IMR-90 (cell line): ENCODE data around the gene ANKRD7. TPM values are rescaled to one million over a fixed set of nuclear protein-coding genes. Genes with fewer than 3 reads are reported as not detected.

Source experiments
- ATAC-seq: fragments of 200-7000 bp; cut with Tn5 transposase; 2 replicates; pipeline ENCODE4 v1.9.1; 2020; ENCODE audit warnings: low read depth, mild to moderate bottlenecking, moderate library complexity
- BruUV-seq: library from RNA; stranded (reverse); fragments of 400-500 nt; replicated peaks from 2 replicates; lab custom pipeline; 2021; lab: Mats Ljungman, UMichigan
- CTCF ChIA-PET: fragments of 300-600 bp; formaldehyde crosslinking; extraction: SDS; loops from one replicate; lab custom pipeline; 2021; ENCODE audit warnings: antibody characterized with exemption; lab: Yijun Ruan, JAX
- POLR2A ChIA-PET: fragments of 300-600 bp; sonication (Branson Sonifier 250); formaldehyde crosslinking; loops from one replicate; lab custom pipeline; 2022; ENCODE audit warnings: antibody characterized with exemption; ENCODE audit not compliant: unreplicated experiment; lab: Charles Lee
- DNase-seq: peaks from one replicate; pipeline ENCODE4 v3.0.0; 2013
- H2AFZ ChIP-seq: replicated peaks from 2 replicates; pipeline ENCODE3; 2013; ENCODE audit warnings: low read length, mild to moderate bottlenecking; ENCODE audit not compliant: poor library complexity
- H2AK5ac ChIP-seq: 2 replicates; pipeline ENCODE4 v1.6.1; 2013; ENCODE audit warnings: low read depth, low read length, inconsistent platforms
- H2AK9ac ChIP-seq: replicated peaks from 2 replicates; pipeline ENCODE3; 2013; ENCODE audit warnings: mild to moderate bottlenecking, low read depth, low read length, moderate library complexity; ENCODE audit not compliant: poor library complexity
- H2BK120ac ChIP-seq: 2 replicates; pipeline ENCODE4 v1.6.1; 2013; ENCODE audit warnings: low read depth, low read length, inconsistent platforms
- H2BK15ac ChIP-seq: 3 replicates; pipeline ENCODE4 v1.6.1; 2013; ENCODE audit warnings: low read depth, low read length, inconsistent platforms
- H2BK20ac ChIP-seq: 2 replicates; pipeline ENCODE4 v1.6.1; 2013; ENCODE audit warnings: low read depth, mild to moderate bottlenecking, inconsistent platforms, low read length, moderate library complexity
- H2BK5ac ChIP-seq: 2 replicates; pipeline ENCODE4 v1.6.1; 2013; ENCODE audit warnings: mild to moderate bottlenecking, low read depth, low read length, inconsistent platforms; ENCODE audit not compliant: poor library complexity, severe bottlenecking
- H3K14ac ChIP-seq: replicated peaks from 2 replicates; pipeline ENCODE4 v1.6.1; 2013; ENCODE audit warnings: low read depth, low read length, inconsistent platforms
- H3K18ac ChIP-seq: 2 replicates; pipeline ENCODE4 v1.6.1; 2013; ENCODE audit warnings: low read depth, low read length, control low read depth
- H3K23ac ChIP-seq: 2 replicates; pipeline ENCODE4 v1.6.1; 2013; ENCODE audit warnings: low read depth, low read length, inconsistent platforms
- H3K27ac ChIP-seq: 2 replicates; pipeline ENCODE4 v1.5.1; 2013; ENCODE audit warnings: mild to moderate bottlenecking, control low read depth, low read length; ENCODE audit not compliant: insufficient read depth
- H3K27me3 ChIP-seq: 2 replicates; pipeline ENCODE4 v1.6.1; 2013; ENCODE audit warnings: low read length; ENCODE audit not compliant: control insufficient read depth, insufficient read depth
- H3K36me3 ChIP-seq: 2 replicates; pipeline ENCODE4 v1.6.1; 2013; ENCODE audit warnings: low read length, mixed read lengths; ENCODE audit not compliant: control insufficient read depth, insufficient read depth
- H3K4ac ChIP-seq: 2 replicates; pipeline ENCODE4 v1.6.1; 2013; ENCODE audit warnings: low read depth, low read length, inconsistent platforms
- H3K4me1 ChIP-seq: 2 replicates; pipeline ENCODE4 v1.6.1; 2013; ENCODE audit warnings: low read length, mixed read lengths; ENCODE audit not compliant: control insufficient read depth, insufficient read depth
- H3K4me2 ChIP-seq: 2 replicates; pipeline ENCODE4 v1.6.1; 2013; ENCODE audit warnings: low read depth, mild to moderate bottlenecking, control low read depth, low read length, moderate library complexity
- H3K4me3 ChIP-seq: 2 replicates; pipeline ENCODE4 v1.5.1; 2013; ENCODE audit warnings: low read depth, mild to moderate bottlenecking, control low read depth, low read length, moderate library complexity; ENCODE audit not compliant: insufficient read depth
- H3K56ac ChIP-seq: 2 replicates; pipeline ENCODE4 v1.6.1; 2013; ENCODE audit warnings: low read length, inconsistent platforms; ENCODE audit not compliant: insufficient read depth; ENCODE audit errors: extremely low read depth
- H3K79me1 ChIP-seq, 2 experiments: 2 replicates each; pipeline ENCODE4 v1.6.1; 2013; ENCODE audit warnings: low read length in 2 of 2, inconsistent platforms in 1 of 2, low read depth in 1 of 2
- H3K9ac ChIP-seq: 2 replicates; pipeline ENCODE4 v1.6.1; 2013; ENCODE audit warnings: low read depth, low read length, control low read depth
- H3K9me1 ChIP-seq: 2 replicates; pipeline ENCODE4 v1.6.1; 2013; ENCODE audit warnings: low read length, inconsistent platforms; ENCODE audit not compliant: insufficient read depth
- H3K9me3 ChIP-seq: 2 replicates; pipeline ENCODE4 v1.6.1; 2013; ENCODE audit warnings: low read length; ENCODE audit not compliant: control insufficient read depth, insufficient read depth
- H4K20me1 ChIP-seq: 2 replicates; pipeline ENCODE4 v1.6.1; 2013; ENCODE audit warnings: low read length, inconsistent platforms; ENCODE audit not compliant: insufficient read depth
- H4K5ac ChIP-seq: 2 replicates; pipeline ENCODE4 v1.6.1; 2013; ENCODE audit warnings: mild to moderate bottlenecking, low read depth, low read length, control low read depth
- H4K8ac ChIP-seq, 2 experiments: 2 replicates each; pipeline ENCODE4 v1.6.1; 2013; ENCODE audit warnings: low read depth in 2 of 2, low read length in 2 of 2, control low read depth in 1 of 2, inconsistent platforms in 1 of 2
- H4K91ac ChIP-seq: 2 replicates; pipeline ENCODE4 v1.6.1; 2013; ENCODE audit warnings: low read depth, low read length, inconsistent platforms; ENCODE audit not compliant: insufficient read depth
- BHLHE40 ChIP-seq: fragments of 150-350 bp; IDR thresholded peaks from 2 replicates; pipeline ENCODE4 v1.6.1; 2016; ENCODE audit warnings: mild to moderate bottlenecking, low read depth, low read length
- CEBPB ChIP-seq: IDR thresholded peaks from 2 replicates; pipeline ENCODE4 v1.6.1; 2012; ENCODE audit warnings: low read depth, low read length, improper control_type of control experiment
- CHD1 ChIP-seq: IDR thresholded peaks from 2 replicates; pipeline ENCODE4 v1.6.1; 2012; ENCODE audit warnings: low read depth, low read length, improper control_type of control experiment
- FOS ChIP-seq: fragments of 150-350 bp; IDR thresholded peaks from 2 replicates; pipeline ENCODE4 v1.6.1; 2016; ENCODE audit warnings: low read depth, low read length
- MAFK ChIP-seq: IDR thresholded peaks from 2 replicates; pipeline ENCODE4 v1.6.1; 2012; ENCODE audit warnings: low read depth, low read length, improper control_type of control experiment
- MAZ ChIP-seq: IDR thresholded peaks from 2 replicates; pipeline ENCODE4 v1.6.1; 2012; ENCODE audit warnings: low read depth, mild to moderate bottlenecking, low read length, improper control_type of control experiment, moderate library complexity, borderline replicate concordance
- MXI1 ChIP-seq: IDR thresholded peaks from 2 replicates; pipeline ENCODE4 v1.6.1; 2012; ENCODE audit warnings: low read depth, mild to moderate bottlenecking, low read length, moderate library complexity, borderline replicate concordance
- NFE2L2 ChIP-seq: fragments of 150-350 bp; IDR thresholded peaks from 2 replicates; pipeline ENCODE4 v1.6.1; 2016; ENCODE audit warnings: low read depth, mild to moderate bottlenecking, low read length
- POLR2A ChIP-seq: IDR thresholded peaks from 2 replicates; pipeline ENCODE4 v1.6.1; 2012; ENCODE audit warnings: mild to moderate bottlenecking, low read depth, low read length
- RAD21 ChIP-seq: IDR thresholded peaks from 2 replicates; pipeline ENCODE4 v1.6.1; 2012; ENCODE audit warnings: low read length, improper control_type of control experiment
- RCOR1 ChIP-seq: IDR thresholded peaks from 2 replicates; pipeline ENCODE4 v1.6.1; 2012; ENCODE audit warnings: mild to moderate bottlenecking, low read length, improper control_type of control experiment; ENCODE audit not compliant: insufficient replicate concordance
- RFX5 ChIP-seq: IDR thresholded peaks from 2 replicates; pipeline ENCODE4 v1.8.0; 2012; ENCODE audit warnings: low read depth, mild to moderate bottlenecking, low read length, moderate library complexity
- SMC3 ChIP-seq: fragments of 150-350 bp; IDR thresholded peaks from 2 replicates; pipeline ENCODE4 v1.6.1; 2016; ENCODE audit warnings: low read depth, mild to moderate bottlenecking, antibody characterized with exemption, low read length, moderate library complexity
- USF2 ChIP-seq: fragments of 150-350 bp; IDR thresholded peaks from 2 replicates; pipeline ENCODE4 v1.6.1; 2017; ENCODE audit warnings: mild to moderate bottlenecking, antibody characterized with exemption, low read length, low read depth
- WGBS, 2 experiments: methylation state at CpG; one replicate each; pipeline versions ENCODE4 v1.1.5 to v1.1.7; 2013; ENCODE audit warnings: missing lambda C conversion rate in 2 of 2; ENCODE audit not compliant: insufficient read length in 1 of 2; ENCODE audit errors: extremely low coverage in 2 of 2; 5-methylcytosine and 5-hydroxymethylcytosine counted together
- dilution Hi-C: fragments of 300-500 bp; cut with HindIII; formaldehyde crosslinking; loops from one replicate; pipeline ENCODE4 v1.14.3; 2018; ENCODE audit warnings: low sequenced_read_pairs; ENCODE audit not compliant: unreplicated experiment
- in situ Hi-C: fragments of 300-500 bp; cut with MboI; formaldehyde crosslinking; loops from 3 replicates; pipeline ENCODE4 v1.14.3; 2019; ENCODE audit warnings: low sequenced_read_pairs, inconsistent platforms, mixed read lengths
- intact Hi-C: fragments of 100-400 bp; cut with micrococcal nuclease; formaldehyde crosslinking; loops from 2 replicates; pipeline ENCODE4 v1.10.0; 2022
- polyA plus RNA-seq, 3 experiments: library from polyadenylated mRNA; depleted of rRNA; stranded (reverse); fragments of >200 nt; gene quantifications; 2 replicates each; pipeline ENCODE4 v1.2.3, GENCODE V29; 2012; ENCODE audit warnings: low replicate concordance in 1 of 3
- total RNA-seq: library from RNA; depleted of rRNA; stranded (reverse); fragments of >200 nt; gene quantifications from 2 replicates; pipeline ENCODE4 v1.2.3, GENCODE V29; 2012
- TF ChIP-seq, protein P1 (sequence below): conservative IDR thresholded peaks from 2 replicates; pipeline ENCODE4 v1.5.1; 2012; ENCODE audit warnings: mild to moderate bottlenecking, low read depth, low read length, improper control_type of control experiment
- TF ChIP-seq, protein P2 (sequence below): fragments of 150-350 bp; IDR thresholded peaks from 2 replicates; pipeline ENCODE4 v1.6.1; 2016; ENCODE audit warnings: low read depth, mild to moderate bottlenecking, low read length, moderate library complexity, borderline replicate concordance

Gene ANKRD7
- total and polyA plus RNA-seq, 2 of the 4 experiments (the other 2 are of a cell fraction), result 0.17 to 0.18 TPM

DNA sequence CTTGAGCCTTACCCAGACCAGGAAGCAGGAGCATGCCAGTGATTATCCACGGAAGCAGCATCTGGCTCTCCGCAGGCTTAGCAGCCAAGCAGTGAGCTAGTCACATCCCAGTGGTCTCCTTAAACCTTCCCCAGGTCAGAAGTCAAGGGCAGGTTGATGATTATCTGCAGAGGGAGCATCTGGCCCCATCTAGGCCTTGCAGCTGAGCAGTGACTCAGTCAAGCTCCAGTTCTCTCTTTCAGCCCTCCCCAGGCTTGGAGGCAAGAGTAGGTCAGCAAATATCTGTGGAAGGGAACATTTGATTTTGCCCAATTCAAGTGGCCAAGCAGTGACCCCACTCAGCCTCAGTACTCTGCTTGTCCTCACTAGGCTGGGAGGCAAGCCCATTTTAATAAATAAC, 61.6 kb downstream of the ANKRD7 start:
- DNase-seq, result no peak
- intact Hi-C loops (no loop called here), dilution Hi-C loops (no loop called here), in situ Hi-C loops (no loop called here)
- Histone ChIP-seq H3K79me1 (no peaks in the 10 kb centered on the region), H4K5ac (no peak overlapping the region), H3K9me1 (no peaks in the 10 kb centered on the region), H4K20me1 (no peaks in the 10 kb centered on the region), H3K4me3 (no peak overlapping the region), H3K14ac (no peak overlapping the region), H2BK5ac (no peak overlapping the region), H3K27me3 (no peaks in the 10 kb centered on the region), H3K4me1 (no peaks in the 10 kb centered on the region), H2AK5ac (no peak overlapping the region), H2AK9ac (no peak overlapping the region), H3K18ac (no peak overlapping the region), H3K9me3 (peaks cover 9% of the 10 kb centered on the region; the same call in 1 of the 2 replicates), H3K9ac (no peak overlapping the region), H4K8ac (no peak overlapping the region), H2BK120ac (no peak overlapping the region), H2BK15ac (no peak overlapping the region), H2AFZ (no peak overlapping the region), H3K4ac (no peak overlapping the region), H3K27ac (no peak overlapping the region), H3K56ac (no peak overlapping the region), H4K91ac (no peak overlapping the region), H3K4me2 (no peak overlapping the region), H3K23ac (no peak overlapping the region), H2BK20ac (no peak overlapping the region), H3K36me3 (no peaks in the 10 kb centered on the region)
- ATAC-seq, result no peak
- ChIA-PET CTCF (no interaction called here), POLR2A (no interaction called here)
- no peak for TF ChIP-seq RFX5
- no peak for TF ChIP-seq RAD21
- TF ChIP-seq POLR2A, result no peak
- TF ChIP-seq SMC3, result no peak
- TF ChIP-seq USF2, result no peak
- no peak for TF ChIP-seq NFE2L2
- no peak for TF ChIP-seq CEBPB
- no peak for TF ChIP-seq MAZ
- no peak for TF ChIP-seq BHLHE40
- TF ChIP-seq RCOR1, result no peak
- TF ChIP-seq, protein P1, sequence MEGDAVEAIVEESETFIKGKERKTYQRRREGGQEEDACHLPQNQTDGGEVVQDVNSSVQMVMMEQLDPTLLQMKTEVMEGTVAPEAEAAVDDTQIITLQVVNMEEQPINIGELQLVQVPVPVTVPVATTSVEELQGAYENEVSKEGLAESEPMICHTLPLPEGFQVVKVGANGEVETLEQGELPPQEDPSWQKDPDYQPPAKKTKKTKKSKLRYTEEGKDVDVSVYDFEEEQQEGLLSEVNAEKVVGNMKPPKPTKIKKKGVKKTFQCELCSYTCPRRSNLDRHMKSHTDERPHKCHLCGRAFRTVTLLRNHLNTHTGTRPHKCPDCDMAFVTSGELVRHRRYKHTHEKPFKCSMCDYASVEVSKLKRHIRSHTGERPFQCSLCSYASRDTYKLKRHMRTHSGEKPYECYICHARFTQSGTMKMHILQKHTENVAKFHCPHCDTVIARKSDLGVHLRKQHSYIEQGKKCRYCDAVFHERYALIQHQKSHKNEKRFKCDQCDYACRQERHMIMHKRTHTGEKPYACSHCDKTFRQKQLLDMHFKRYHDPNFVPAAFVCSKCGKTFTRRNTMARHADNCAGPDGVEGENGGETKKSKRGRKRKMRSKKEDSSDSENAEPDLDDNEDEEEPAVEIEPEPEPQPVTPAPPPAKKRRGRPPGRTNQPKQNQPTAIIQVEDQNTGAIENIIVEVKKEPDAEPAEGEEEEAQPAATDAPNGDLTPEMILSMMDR, result no peak
- no peak for TF ChIP-seq MXI1
- TF ChIP-seq, protein P2, sequence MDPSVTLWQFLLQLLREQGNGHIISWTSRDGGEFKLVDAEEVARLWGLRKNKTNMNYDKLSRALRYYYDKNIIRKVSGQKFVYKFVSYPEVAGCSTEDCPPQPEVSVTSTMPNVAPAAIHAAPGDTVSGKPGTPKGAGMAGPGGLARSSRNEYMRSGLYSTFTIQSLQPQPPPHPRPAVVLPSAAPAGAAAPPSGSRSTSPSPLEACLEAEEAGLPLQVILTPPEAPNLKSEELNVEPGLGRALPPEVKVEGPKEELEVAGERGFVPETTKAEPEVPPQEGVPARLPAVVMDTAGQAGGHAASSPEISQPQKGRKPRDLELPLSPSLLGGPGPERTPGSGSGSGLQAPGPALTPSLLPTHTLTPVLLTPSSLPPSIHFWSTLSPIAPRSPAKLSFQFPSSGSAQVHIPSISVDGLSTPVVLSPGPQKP, result no peak
- TF ChIP-seq MAFK, result no peak
- no peak for TF ChIP-seq CHD1
- TF ChIP-seq FOS, result no peak
- WGBS, 2 experiments, result no CpG with 5 or more reads among the region's 2 CpGs
- BruUV-seq, result no TSS peak
